GM19193 (cell line): ENCODE results near the gene FHIT.

ENCODE experiments used
- POLR2A ChIP-seq: IDR thresholded peaks from 4 replicates; pipeline ENCODE4 v1.6.1; 2011; ENCODE audit not compliant: insufficient read depth, insufficient read length; ENCODE audit errors: extremely low read depth

FHIT gene

DNA sequence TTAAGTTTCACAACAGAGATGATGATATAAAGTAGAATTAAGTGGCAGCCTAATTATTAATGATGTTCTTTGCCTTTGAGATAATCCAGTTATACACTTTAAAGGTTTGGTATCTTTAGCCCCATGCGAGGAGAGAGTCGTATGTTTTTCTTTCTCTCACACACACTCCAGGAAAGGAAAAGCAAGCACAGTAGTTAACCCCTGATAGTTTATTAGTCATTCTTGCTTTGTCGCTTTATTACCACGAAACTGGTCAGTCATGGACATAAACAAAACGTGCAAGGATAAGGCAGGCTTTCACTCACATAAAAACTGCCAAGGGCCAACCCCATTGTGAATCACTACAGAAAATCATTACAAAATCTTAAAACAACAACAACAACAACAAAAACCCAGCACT, 866.9 kb downstream of the FHIT start:
- TF ChIP-seq POLR2A = no peak

DNA sequence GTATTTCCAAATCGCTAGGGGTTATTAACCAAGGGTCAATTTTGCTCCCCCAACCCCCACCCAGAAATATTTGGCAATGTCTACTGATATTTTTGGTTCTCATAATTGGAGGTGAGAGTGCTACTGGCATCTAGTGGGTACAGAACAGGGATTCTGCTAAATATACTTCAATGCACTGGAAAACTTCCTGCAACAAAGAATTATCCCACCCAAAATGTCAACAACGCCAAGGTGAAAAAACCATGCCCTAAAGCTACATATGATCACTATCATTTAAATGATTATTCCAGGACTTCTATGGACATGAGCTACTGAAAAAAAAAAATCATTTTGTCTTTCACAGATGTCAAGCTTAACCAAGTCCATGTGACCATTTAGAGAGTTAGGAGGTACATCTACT, 867.9 kb downstream of the FHIT start:
- no peak for TF ChIP-seq POLR2A

DNA sequence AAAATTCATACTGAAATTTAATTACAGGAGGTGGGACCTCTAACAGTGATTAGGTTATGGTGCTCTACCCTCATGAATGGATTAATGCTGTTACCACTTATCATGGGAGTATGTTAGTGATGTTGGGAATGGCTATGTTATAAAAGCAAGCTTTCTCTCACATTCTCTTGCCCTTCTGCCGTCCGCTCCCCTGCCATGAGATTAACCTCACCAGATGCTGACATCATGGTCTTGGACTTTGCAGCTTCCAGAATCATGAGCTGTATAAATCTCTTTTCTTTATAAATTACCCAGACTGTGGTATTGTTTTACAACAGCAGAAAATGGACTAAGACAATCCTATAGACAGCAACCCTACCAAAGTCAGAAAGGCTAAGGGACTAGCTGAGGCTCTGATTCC, 884.8 kb downstream of the FHIT start:
- no peak for TF ChIP-seq POLR2A

DNA sequence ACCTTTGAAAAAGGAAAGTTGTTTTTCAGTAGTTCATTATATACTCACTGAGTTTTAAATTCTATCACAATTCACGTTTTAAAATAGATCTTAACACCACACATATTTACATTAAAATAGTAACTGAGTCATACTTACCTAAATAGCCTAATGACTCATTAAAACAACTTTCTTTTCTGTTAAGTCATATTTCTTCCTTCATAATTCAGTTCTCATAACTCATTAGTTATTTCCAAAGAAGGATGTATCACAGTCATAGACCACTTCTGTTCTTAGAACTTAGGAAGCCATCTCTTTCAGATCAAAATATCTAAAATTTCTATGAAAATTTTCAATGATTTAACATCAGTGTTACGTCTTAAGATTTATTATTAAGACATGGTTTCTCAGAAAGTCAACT, 885.9 kb downstream of the FHIT start:
- no peak for TF ChIP-seq POLR2A

DNA sequence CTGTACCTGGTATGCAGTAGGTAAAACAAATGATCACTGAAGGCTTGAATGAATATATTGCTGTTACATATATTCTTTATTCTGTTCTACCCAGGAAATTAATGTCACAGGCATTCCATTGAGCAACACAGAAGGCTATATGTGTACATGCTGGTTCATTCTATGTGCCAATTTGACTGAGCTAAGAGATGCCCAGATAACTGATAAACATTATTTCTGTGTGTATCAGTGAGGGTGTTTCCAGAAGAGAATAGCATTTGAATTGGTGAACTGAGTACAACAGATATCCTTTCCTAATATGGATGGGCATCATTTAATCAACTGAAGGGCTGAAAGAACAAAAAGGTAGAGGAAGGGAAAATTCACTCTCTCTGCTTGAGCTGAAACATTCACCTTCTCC, 886.8 kb downstream of the FHIT start:
- TF ChIP-seq POLR2A = no peak

DNA sequence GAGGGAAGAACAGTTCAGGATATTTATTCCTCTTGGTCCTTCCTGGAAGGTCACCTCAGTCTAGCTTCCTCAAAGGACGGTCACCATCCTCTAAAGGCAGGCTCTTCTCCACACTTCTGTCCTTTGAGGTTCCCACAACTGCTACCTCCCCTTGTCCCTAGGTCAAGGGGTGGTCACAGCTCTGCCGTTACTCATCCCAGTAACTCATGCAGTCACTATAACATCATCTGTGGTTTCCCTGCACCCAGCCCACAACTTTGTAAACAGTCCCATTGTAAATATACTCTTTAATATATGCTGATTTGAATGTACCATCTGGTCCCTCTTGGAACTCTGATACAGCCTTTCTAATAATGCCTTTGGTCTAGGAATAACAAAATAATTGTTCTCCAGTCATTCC, 887.4 kb downstream of the FHIT start:
- no peak for TF ChIP-seq POLR2A

DNA sequence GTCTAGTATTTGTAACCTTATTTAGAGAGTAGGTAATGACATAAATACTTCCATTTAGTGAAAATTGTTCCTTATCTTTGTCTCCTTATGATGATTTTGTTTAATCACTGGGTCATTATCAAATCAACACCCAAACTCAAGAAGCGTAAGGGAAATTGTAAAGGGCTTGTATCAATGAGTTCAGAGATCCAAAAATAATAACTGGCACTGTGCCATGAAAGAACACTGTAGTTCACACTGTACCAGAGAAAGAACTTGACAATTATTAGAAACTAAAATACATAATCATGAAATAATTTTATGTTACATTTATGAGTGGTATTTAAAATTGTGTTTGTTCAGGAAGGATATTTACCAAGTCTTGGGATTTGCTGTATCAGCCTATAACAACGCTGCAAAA, 895.4 kb downstream of the FHIT start:
- no peak for TF ChIP-seq POLR2A

DNA sequence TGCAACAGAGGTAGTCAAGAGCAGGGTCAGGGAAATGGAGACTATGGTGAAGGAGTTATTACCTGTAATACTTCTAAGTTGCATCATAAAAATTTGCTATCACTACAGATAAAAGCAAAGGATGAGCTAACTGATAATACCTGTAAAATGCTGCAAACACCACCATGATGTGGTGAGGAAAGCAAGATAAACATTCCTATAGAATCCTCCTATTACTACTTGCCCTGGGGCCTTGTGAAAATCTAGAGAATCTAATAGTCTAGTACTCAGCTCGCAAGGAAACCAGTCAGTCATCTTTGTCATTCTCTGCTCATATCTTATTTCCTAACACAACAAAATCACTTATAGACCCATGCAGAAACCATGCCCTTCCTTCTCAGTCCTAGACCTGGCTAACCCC, 899.8 kb downstream of the FHIT start:
- TF ChIP-seq POLR2A = no peak

DNA sequence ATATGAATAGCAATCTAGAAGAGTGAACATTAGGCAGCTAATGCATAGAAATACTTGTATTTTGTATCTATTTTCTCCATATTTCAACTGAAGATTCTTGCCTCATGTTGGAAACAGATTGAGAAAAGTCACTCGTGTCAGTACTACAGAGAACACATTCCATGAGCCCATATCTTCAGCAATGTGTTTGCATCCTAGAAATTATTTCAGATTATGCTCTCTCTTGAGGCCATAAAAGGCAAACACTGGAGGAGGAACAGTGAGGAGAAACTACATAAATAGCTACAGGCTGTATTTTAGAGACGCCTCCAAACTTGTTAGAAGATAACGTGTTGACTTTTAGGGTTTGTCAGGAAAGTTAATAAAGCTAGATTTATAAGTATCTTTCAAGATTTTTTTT, 906.9 kb downstream of the FHIT start:
- TF ChIP-seq POLR2A = no peak

DNA sequence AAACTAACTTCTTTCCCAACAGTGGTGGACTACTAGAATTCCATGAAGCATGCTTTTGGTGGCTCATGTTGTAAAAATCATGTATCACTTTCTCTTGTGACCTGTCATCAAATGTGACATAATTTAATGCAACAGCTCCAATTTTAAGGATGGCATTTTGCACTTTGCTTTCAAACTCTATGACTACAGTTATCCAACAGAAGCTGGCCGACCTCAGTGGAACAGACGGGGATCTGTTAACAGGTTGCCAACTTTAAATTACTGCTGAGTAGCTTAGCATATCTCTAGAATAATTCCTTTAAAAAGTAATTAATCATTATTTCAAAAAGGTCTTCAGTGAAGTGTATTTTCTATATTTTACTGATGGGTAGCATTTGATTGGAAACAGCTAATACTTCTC, 907.4 kb downstream of the FHIT start:
- no peak for TF ChIP-seq POLR2A

DNA sequence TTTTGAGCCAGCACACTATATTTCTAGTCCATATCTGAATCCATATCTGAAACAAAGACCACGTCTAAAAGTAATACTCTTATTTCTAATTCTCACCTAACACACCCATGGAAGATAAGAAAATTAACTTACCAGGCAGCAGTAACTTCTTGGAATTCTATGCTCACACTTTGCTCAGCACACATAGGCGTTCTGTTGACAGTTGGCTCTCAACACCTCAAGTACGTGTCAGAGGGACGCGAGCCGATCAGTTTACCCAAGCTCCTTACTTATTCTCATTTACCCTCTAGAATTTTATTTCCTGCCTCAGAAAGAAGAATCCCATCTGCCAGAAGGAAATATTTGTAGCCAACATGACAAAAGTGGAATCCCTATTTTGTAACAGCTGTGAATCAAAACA, 911.9 kb downstream of the FHIT start:
- no peak for TF ChIP-seq POLR2A

DNA sequence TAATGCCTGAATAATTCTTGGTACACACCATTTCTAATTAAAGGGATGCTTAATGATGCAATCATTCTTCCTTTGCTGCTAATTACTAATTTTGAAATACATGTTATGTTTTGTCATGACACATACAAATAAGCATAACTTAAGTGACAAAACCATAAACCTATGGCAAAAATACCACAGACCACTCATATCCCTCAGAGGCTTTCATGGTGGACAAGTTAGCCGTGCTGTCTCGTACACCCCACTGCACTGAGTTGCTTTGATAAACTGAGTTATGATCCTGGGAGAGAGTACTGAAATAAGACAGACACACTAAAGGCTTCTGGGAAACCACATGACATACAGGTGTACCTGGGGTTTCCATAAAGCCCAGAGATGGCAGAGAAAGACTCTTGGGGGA, 913.8 kb downstream of the FHIT start:
- no peak for TF ChIP-seq POLR2A

DNA sequence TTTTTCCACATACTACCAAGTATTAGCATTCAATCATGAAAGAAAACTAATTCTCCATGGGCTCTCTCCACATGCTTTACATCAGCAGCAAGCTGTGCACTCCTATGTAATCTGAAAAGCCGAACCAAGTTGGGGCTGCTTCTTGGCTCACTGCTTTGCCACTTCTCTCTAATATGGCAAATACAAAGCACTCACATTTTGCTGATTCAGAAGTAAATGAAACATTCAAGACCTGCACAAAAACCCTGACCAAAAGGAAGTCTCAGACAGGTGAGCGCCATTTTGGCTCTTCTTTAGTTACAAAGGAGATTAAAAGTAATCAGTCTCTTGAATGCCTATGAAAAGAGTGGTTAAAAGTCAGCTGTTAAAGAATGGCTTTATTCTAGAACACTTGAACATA, 915.2 kb downstream of the FHIT start:
- no peak for TF ChIP-seq POLR2A

DNA sequence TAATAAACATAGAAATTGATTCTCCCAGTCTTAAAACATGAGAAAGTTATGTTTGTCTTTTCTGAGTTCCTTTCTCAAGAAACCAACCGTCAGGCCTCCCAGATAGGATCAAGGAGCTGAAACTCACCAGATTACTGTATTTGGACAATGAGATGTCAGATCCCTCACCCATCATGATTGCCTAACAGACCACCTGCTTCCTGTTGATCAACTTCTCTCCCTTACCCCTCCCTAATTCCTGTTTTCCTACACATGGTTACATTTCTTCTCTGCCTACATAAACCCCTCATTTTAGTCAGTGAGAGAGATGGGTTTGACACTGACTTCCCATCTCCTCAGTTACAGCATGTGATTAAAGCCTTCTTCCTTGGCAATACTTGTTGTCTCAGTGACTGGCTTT, 917.5 kb downstream of the FHIT start:
- TF ChIP-seq POLR2A = no peak

DNA sequence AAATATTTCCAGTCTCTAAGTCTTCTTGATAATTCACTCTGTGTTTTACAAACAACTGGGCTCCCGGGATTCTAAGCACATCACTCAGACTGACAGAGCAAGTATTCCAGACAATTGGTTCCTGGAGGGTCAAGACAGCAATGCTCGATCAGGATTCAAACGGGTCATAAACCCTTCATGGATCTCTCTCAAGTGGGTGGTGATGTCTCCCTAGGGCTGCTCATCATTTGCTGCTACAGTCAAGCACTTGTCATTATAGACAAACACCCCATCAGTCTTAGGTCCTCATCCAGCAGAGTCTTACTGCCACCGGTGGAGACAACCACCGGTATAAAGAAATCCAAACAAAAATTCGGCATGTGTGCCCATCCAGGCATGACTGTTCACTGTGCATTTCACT, 921.1 kb downstream of the FHIT start:
- no peak for TF ChIP-seq POLR2A

DNA sequence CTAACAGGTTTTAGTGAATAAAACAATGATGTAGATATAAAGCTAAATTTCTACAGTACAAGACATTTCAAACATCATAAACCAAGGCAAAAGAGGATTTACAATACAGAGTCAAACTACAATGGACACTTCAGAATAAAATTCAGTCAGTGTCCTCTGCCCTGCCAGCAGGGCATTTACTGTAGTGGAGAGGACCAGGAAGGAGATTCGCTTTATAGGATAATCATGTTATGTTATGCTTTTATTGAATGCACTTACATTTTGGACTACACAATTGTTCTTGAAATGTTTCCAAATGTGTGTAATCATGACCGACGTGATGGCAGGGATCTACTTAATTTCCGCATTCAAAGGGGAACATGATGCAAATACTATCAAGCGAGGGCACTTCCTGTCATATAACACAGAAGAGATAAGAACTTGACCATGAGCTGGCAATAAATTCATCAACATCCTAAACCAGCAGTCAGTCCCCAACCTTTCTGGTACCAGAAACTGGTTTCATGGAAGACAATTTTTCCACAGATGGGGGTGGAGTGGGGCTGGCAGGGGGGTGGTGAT, 925.6 kb downstream of the FHIT start:
- no peak for TF ChIP-seq POLR2A

DNA sequence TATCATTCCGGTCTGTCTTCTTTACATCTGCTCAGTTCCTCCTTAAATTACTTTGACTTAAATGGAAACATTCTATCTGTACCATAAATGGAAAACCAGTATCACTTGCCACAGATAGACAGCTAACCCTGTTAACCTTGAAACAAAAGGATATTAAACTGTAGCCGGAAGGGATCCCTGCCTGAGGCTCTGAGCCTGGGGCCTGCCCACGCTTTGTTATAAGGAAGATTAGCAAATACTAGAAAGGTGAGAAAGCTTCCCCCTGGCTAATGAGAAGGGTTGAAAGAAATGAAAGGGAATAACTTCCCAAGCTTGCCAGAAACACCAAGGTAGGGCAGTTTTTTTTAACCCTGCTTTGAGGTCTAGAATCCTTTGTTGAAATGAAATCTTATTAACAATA, 927.6 kb downstream of the FHIT start:
- TF ChIP-seq POLR2A = no peak
